Ascending aorta (tissue), 2 donors: ENCODE measurements around the gene UNC45A. TPM values are rescaled to one million over a fixed set of nuclear protein-coding genes. Genes with fewer than 3 reads are reported as not detected.

Experiments
- DNase-seq, 2 donors: peaks; one replicate each; pipeline ENCODE4 v3.0.0-alpha.2; 2019; ENCODE audit warnings: low spot score in 2 of 2
- H3K27ac ChIP-seq, 2 donors: fragments of 200-600 bp; sonication (generic); one replicate each; pipeline ENCODE4 v1.5.1; 2016 to 2017; ENCODE audit warnings: mild to moderate bottlenecking in 1 of 2
- H3K27me3 ChIP-seq: fragments of 200-600 bp; sonication (generic); one replicate; pipeline ENCODE4 v1.5.1; 2017
- H3K36me3 ChIP-seq, 2 donors: fragments of 200-600 bp; sonication (generic); one replicate each; pipeline ENCODE4 v1.5.1; 2016
- H3K4me1 ChIP-seq, 2 donors: fragments of 200-600 bp; sonication (generic); one replicate each; pipeline ENCODE4 v1.5.1; 2016 to 2017; ENCODE audit warnings: mild to moderate bottlenecking in 1 of 2
- H3K4me3 ChIP-seq, 2 donors: fragments of 200-600 bp; sonication (generic); one replicate each; pipeline ENCODE4 v1.5.1; 2016 to 2017; ENCODE audit warnings: mild to moderate bottlenecking in 1 of 2
- H3K9me3 ChIP-seq, 2 donors: fragments of 200-600 bp; sonication (generic); one replicate each; pipeline ENCODE4 v1.5.1; 2016
- intact Hi-C: fragments of 100-400 bp; cut with DNase I; formaldehyde crosslinking; loops from one replicate; pipeline ENCODE4 v1.15.1; 2023
- total RNA-seq: library from RNA; depleted of rRNA; stranded (reverse); fragments of >200 nt; gene quantifications from one replicate; pipeline ENCODE4 v1.1.0, GENCODE V29; 2016
- TF ChIP-seq, protein P1 (sequence below), 3 experiments: fragments of 200-600 bp in 2 of 3; fragments of 450-650 bp in 1 of 3; sonication (generic) in 2 of 3; IDR thresholded peaks; one replicate each; pipeline ENCODE4 v1.5.1; 2016 to 2019; ENCODE audit warnings: antibody characterized with exemption in 3 of 3, mild to moderate bottlenecking in 1 of 3, moderate library complexity in 1 of 3

UNC45A gene
- total RNA-seq, 1 donor from 2014 or later = 73.5 TPM

DNA sequence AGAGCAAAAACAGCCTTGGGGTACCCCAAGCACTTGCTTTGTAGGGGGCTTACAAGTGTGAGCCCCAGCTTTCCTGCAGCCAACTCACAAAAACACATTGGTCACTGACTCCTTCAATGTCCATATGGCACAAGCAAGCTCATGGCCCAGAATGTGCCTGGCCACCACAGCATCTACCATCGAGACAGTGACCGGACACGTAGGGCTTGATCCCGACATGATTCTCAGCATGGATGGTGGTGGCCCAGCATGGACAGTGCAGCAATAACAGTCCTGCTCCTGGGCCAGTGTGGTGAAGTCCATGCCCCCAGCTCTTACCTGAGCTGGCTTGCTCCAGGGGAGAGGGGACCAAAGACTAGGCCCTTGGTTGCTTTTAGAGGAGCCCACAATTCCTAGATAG lies 6.0 kb downstream of the UNC45A start:
- intact Hi-C loops = no loop called here
- H3K36me3 ChIP-seq = peaks cover 64 to 80% of the 10 kb centered on the region in 2 donors
- no peak for DNase-seq

GRCh38 chr15:90942354-90943120 lies 7.5 kb downstream of the UNC45A start:
- no peaks in the 10 kb centered on the region for H3K27me3 ChIP-seq
- H3K4me1 ChIP-seq = no peaks in the 10 kb centered on the region
- intact Hi-C loops = no loop called here
- H3K9me3 ChIP-seq = no peaks in the 10 kb centered on the region
- TF ChIP-seq, protein P1, sequence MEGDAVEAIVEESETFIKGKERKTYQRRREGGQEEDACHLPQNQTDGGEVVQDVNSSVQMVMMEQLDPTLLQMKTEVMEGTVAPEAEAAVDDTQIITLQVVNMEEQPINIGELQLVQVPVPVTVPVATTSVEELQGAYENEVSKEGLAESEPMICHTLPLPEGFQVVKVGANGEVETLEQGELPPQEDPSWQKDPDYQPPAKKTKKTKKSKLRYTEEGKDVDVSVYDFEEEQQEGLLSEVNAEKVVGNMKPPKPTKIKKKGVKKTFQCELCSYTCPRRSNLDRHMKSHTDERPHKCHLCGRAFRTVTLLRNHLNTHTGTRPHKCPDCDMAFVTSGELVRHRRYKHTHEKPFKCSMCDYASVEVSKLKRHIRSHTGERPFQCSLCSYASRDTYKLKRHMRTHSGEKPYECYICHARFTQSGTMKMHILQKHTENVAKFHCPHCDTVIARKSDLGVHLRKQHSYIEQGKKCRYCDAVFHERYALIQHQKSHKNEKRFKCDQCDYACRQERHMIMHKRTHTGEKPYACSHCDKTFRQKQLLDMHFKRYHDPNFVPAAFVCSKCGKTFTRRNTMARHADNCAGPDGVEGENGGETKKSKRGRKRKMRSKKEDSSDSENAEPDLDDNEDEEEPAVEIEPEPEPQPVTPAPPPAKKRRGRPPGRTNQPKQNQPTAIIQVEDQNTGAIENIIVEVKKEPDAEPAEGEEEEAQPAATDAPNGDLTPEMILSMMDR (IDR thresholded peaks at IDR 0.05) = no peak
- H3K4me3 ChIP-seq = no peak overlapping the region
- no peak for DNase-seq
- peaks cover 79 to 95% of the 10 kb centered on the region in 2 donors for H3K36me3 ChIP-seq
- H3K27ac ChIP-seq = no peak overlapping the region

More for the DNA sequence above, 6.0 kb downstream of the UNC45A start:
- TF ChIP-seq, protein P1 (IDR thresholded peaks at IDR 0.05) = no peak
- no peak overlapping the region for H3K27ac ChIP-seq
- no peaks in the 10 kb centered on the region for H3K9me3 ChIP-seq
- no peak overlapping the region for H3K4me3 ChIP-seq
- H3K27me3 ChIP-seq = no peaks in the 10 kb centered on the region
- peaks cover 4 to 6% of the 10 kb centered on the region in 2 donors for H3K4me1 ChIP-seq

DNA sequence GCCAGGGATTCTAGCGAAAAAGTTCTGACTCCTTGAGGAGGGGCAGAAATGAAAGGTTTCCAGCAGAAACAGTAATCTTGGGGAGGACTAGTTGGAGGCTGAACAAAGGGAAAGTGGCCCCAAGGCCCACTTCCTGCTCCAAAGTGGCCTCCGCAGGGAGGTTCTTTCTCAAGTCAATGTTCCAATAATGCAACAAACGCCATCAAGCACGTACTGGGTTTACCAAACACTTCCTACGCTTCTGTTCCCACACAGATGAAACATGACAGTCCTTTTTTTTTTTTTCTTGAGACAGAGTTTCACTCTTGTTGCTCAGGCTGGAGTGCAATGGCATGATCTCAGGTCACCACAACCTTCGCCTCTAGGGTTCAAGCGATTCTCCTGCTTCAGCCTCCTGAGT lies 10.0 kb downstream of the UNC45A start:
- H3K27ac ChIP-seq = no peak overlapping the region
- DNase-seq = no peak
- no peaks in the 10 kb centered on the region for H3K27me3 ChIP-seq
- H3K4me3 ChIP-seq = no peak overlapping the region
- H3K9me3 ChIP-seq = no peaks in the 10 kb centered on the region
- TF ChIP-seq, protein P1 (IDR thresholded peaks at IDR 0.05) = no peak
- intact Hi-C loops = no loop called here
- peaks cover 90 to 95% of the 10 kb centered on the region in 2 donors for H3K36me3 ChIP-seq
- no peaks in the 10 kb centered on the region for H3K4me1 ChIP-seq

GRCh38 chr15:90946538-90946937 lies 11.5 kb downstream of the UNC45A start:
- DNase-seq = no peak
- intact Hi-C loops = no loop called here
- Histone ChIP-seq H3K4me3 (no peak overlapping the region), H3K9me3 (no peaks in the 10 kb centered on the region), H3K36me3 (peaks cover 89 to 95% of the 10 kb centered on the region in 2 donors), H3K27ac (no peak overlapping the region), H3K27me3 (no peaks in the 10 kb centered on the region), H3K4me1 (no peaks in the 10 kb centered on the region)
- TF ChIP-seq, protein P1 (IDR thresholded peaks at IDR 0.05) = no peak

GRCh38 chr15:90946941-90947576 lies 12.0 kb downstream of the UNC45A start:
- no peak for DNase-seq
- Histone ChIP-seq H3K4me1 (no peaks in the 10 kb centered on the region), H3K9me3 (no peaks in the 10 kb centered on the region), H3K27ac (no peak overlapping the region), H3K4me3 (no peak overlapping the region), H3K36me3 (peaks cover 89 to 95% of the 10 kb centered on the region in 2 donors), H3K27me3 (no peaks in the 10 kb centered on the region)
- TF ChIP-seq, protein P1 (IDR thresholded peaks at IDR 0.05) = no peak
- intact Hi-C loops = no loop called here
